HG03159 (cell line): Measurements from ENCODE around the gene FAM43B.

Experiments
- ATAC-seq: cut with Tn5 transposase; IDR thresholded peaks from one replicate; pipeline ENCODE4 v1.9.1; 2021; ENCODE audit warnings: mild to moderate bottlenecking, moderate library complexity; ENCODE audit not compliant: unreplicated experiment

FAM43B gene

DNA sequence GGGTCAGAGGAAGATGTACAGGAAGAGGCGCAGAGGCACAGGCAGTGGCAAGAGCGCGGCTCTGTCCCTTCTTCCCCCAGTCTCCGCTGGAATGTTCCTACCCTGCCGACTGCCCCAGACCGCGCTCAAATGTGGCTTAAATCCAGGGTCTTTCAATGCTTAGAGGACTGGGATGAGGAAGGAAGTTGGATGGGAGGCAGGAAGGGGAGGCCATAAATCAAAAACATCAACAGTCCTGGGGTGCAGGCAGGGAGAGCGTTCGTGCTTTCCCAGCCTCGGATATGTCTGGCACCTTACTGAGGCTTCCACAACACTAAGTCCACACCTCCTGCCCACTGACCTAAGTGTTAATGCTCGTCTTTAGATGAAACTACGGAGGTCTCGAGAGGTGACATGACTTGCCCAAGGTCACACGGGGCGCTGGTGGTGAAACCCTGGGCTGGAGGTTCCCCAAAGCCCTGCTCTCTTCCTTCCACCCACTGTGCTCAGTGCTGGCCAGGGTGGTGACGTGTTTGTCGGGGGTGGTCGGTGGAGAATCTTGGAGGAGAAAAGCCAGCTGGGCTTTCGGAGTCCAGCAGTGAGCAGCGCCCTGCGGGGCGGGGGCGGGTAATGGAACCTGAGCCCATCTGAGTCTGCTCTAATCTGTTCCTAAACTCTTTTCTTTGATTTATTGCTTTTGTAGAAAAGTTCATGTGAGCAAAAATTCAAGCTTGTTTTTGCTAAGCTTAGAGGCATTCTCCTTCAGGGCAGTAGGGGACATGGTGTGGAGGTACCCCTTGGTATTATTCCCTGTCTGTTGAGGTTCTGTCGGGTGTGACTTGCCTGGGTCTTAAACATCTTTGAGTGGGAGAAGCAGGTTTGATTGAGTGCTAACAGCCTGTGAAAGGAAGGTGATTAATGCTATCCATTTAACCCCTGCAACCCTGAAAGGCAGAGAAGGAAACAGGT is 37.2 kb downstream of the FAM43B start:
- no peak for ATAC-seq

- no peak for ATAC-seq
These were observed 38.0 kb downstream of the FAM43B start for GRCh38 chr1:20590306-20590777.

- ATAC-seq: no peak
These were observed 41.4 kb downstream of the FAM43B start for GRCh38 chr1:20593756-20594155.

DNA sequence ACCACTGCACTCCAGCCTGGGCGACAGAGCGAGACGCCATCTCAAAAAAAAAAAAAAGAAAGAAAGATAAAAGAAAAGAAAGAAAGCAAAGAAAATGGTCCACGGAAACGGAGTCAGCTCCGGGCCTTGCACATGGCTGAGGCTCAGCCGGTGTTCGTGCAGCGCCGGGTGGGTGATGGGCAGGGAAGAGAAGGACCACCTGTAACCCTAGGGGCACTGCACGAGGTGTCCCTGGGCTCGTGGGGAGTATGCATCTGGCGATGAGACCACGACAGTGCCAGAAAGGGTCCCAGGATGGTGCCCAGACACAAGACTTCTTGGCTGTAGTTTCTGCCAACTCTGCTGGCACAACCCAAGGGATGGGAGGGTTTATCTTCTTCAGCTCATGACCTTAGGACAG is 42.4 kb downstream of the FAM43B start:
- no peak for ATAC-seq

- no peak for ATAC-seq
These were observed 43.7 kb downstream of the FAM43B start for GRCh38 chr1:20596106-20596505.

- no peak for ATAC-seq
These were observed 45.3 kb downstream of the FAM43B start for GRCh38 chr1:20597650-20598049.

DNA sequence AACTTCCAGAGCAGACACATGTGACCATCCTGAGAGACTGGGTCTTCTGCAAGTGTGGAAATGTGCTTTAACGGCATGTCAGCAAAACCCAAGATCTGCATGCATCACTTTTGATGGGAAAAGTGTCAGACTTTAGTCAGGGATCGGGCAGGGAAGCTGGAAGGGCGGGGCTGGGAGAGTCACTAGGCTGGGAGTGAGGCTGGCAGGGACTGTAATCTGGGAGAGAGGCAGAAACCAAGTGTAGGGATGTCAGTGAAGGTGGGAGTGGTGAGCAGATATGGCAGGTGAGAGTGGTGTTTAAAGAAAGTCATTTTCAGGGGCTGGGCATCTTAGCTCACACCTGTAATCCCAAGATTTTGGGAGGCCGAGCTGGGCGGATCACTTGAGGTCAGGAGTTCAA is 47.8 kb downstream of the FAM43B start:
- no peak for ATAC-seq

- no peak for ATAC-seq
These were observed 48.9 kb downstream of the FAM43B start for GRCh38 chr1:20601129-20601825.

GRCh38 chr1:20602851-20603450 is 50.6 kb downstream of the FAM43B start:
- ATAC-seq: no peak

- ATAC-seq: no peak
These were observed 51.4 kb downstream of the FAM43B start for GRCh38 chr1:20603504-20604464.
